ENCODE data around the gene CALN1. TPM values are rescaled to one million over a fixed set of nuclear protein-coding genes. Genes with fewer than 3 reads are reported as not detected.

CALN1 gene
- total and polyA plus RNA-seq, 11 donors, result not detected

GRCh38 chr7:72297636-72298035 lies 114.5 kb downstream of the CALN1 start:
- no peak overlapping the region for H3K4me3 ChIP-seq
- 79 to 82% (median 80%) methylated on average over 3 of the region's 3 CpGs for WGBS, 4 donors
- no peak overlapping the region for H3K27ac ChIP-seq
- no peak for ATAC-seq
- no peak for DNase-seq
- TF ChIP-seq CTCF (IDR thresholded peaks at IDR 0.05) (no peak), POLR2A (IDR thresholded peaks at IDR 0.05) (no peak)
- H3K4me1 ChIP-seq, result no peaks in the 10 kb centered on the region
- intact Hi-C loops (cut with DNase I), result no loop called here
- H3K36me3 ChIP-seq, result no peaks in the 10 kb centered on the region
- no peaks in the 10 kb centered on the region for H3K9me3 ChIP-seq
- H3K27me3 ChIP-seq, result no peaks in the 10 kb centered on the region

GRCh38 chr7:72292794-72293193 lies 119.3 kb downstream of the CALN1 start:
- no peak for TF ChIP-seq CTCF (IDR thresholded peaks at IDR 0.05)
- no peak for TF ChIP-seq POLR2A (IDR thresholded peaks at IDR 0.05)
- H3K4me3 ChIP-seq, result no peak overlapping the region
- H3K27me3 ChIP-seq, result no peaks in the 10 kb centered on the region
- H3K36me3 ChIP-seq, result no peaks in the 10 kb centered on the region
- DNase-seq, result no peak
- WGBS, 4 donors, result 26 to 36% (median 31%) methylated on average over 3 of the region's 3 CpGs
- intact Hi-C loops (cut with DNase I), result no loop called here
- no peak for ATAC-seq
- no peaks in the 10 kb centered on the region for H3K4me1 ChIP-seq
- no peak overlapping the region for H3K27ac ChIP-seq
- peaks cover 0 to 14% (median 0%) of the 10 kb centered on the region in 12 donors for H3K9me3 ChIP-seq

GRCh38 chr7:72292118-72292517 lies 120.0 kb downstream of the CALN1 start:
- no peak overlapping the region for H3K4me3 ChIP-seq

GRCh38 chr7:72286519-72286918 lies 125.6 kb downstream of the CALN1 start:
- intact Hi-C loops (cut with DNase I), result no loop called here
- ATAC-seq (no peak), DNase-seq (no peak)
- TF ChIP-seq CTCF (IDR thresholded peaks at IDR 0.05), result no peak
- no peak for TF ChIP-seq POLR2A (IDR thresholded peaks at IDR 0.05)
- H3K4me3 ChIP-seq, result no peak overlapping the region
- no peaks in the 10 kb centered on the region for H3K4me1 ChIP-seq
- H3K27me3 ChIP-seq, result peaks cover 0 to 3% (median 0%) of the 10 kb centered on the region in 9 donors
- H3K9me3 ChIP-seq, result peaks cover 0 to 26% (median 2%) of the 10 kb centered on the region in 12 donors
- 17 to 27% (median 23%) methylated on average over 1 of the region's 1 CpG for WGBS, 4 donors
- H3K36me3 ChIP-seq, result no peaks in the 10 kb centered on the region
- no peak overlapping the region for H3K27ac ChIP-seq

More at GRCh38 chr7:72292118-72292517, 120.0 kb downstream of the CALN1 start:
- Histone ChIP-seq H3K36me3 (no peaks in the 10 kb centered on the region), H3K27ac (no peak overlapping the region), H3K27me3 (no peaks in the 10 kb centered on the region), H3K4me1 (no peaks in the 10 kb centered on the region), H3K9me3 (peaks cover 0 to 14% (median 0%) of the 10 kb centered on the region in 12 donors)
- no peak for DNase-seq
- TF ChIP-seq POLR2A (IDR thresholded peaks at IDR 0.05), result no peak
- TF ChIP-seq CTCF (IDR thresholded peaks at IDR 0.05), result no peak
- intact Hi-C loops (cut with DNase I), result no loop called here
- 82 to 91% (median 90%) methylated on average over 3 of the region's 3 CpGs for WGBS, 4 donors
- no peak for ATAC-seq

Data from heart left ventricle (tissue), 16 donors.